Neural progenitor cell (in vitro differentiated cells): ENCODE measurements around the gene UBE2L5. TPM values are rescaled to one million over a fixed set of nuclear protein-coding genes. Genes with fewer than 3 reads are reported as not detected.

Experiments used
- DNase-seq: peaks from one replicate; pipeline ENCODE4 v3.0.0-alpha.2; 2016; ENCODE audit warnings: low spot score
- H2AFZ ChIP-seq: fragments of 200-600 bp; sonication (generic); replicated peaks from 2 replicates; pipeline ENCODE4 v1.6.1; 2016; ENCODE audit warnings: antibody characterized with exemption
- H3F3A ChIP-seq: fragments of 200-600 bp; sonication (generic); 2 replicates; pipeline ENCODE4 v1.6.1; 2016; ENCODE audit warnings: antibody characterized with exemption, low read depth
- H3K27ac ChIP-seq: fragments of 200-600 bp; sonication (generic); 2 replicates; pipeline ENCODE4 v1.5.1; 2016; ENCODE audit warnings: mild to moderate bottlenecking
- H3K27me3 ChIP-seq: fragments of 200-600 bp; sonication (generic); 2 replicates; pipeline ENCODE4 v1.6.1; 2016; ENCODE audit warnings: mild to moderate bottlenecking, moderate library complexity
- H3K36me3 ChIP-seq: fragments of 200-600 bp; sonication (generic); 2 replicates; pipeline ENCODE4 v1.5.1; 2016
- H3K4me1 ChIP-seq: fragments of 200-600 bp; sonication (generic); 2 replicates; pipeline ENCODE4 v1.6.1; 2016; ENCODE audit warnings: mixed run types
- H3K4me2 ChIP-seq: fragments of 200-600 bp; sonication (generic); 2 replicates; pipeline ENCODE4 v1.6.1; 2016
- H3K4me3 ChIP-seq: fragments of 200-600 bp; sonication (generic); 2 replicates; pipeline ENCODE4 v1.5.1; 2016
- H3K79me2 ChIP-seq: fragments of 200-600 bp; sonication (generic); 2 replicates; pipeline ENCODE4 v1.6.1; 2016; ENCODE audit warnings: low read depth
- H3K9ac ChIP-seq: fragments of 200-600 bp; sonication (generic); 2 replicates; pipeline ENCODE4 v1.6.1; 2016
- H3K9me3 ChIP-seq: fragments of 200-600 bp; sonication (generic); 2 replicates; pipeline ENCODE4 v1.5.1; 2016; ENCODE audit warnings: low read depth
- H4K20me1 ChIP-seq: fragments of 200-600 bp; sonication (generic); 2 replicates; pipeline ENCODE4 v1.6.1; 2016; ENCODE audit warnings: low read depth
- H3K27ac Mint-ChIP-seq: 3 replicates; pipeline ENCODE4 v1.8.0; 2021; ENCODE audit warnings: mixed read lengths
- H3K27me3 Mint-ChIP-seq: 2 replicates; pipeline ENCODE4 v1.8.0; 2022; ENCODE audit warnings: low read depth, mild to moderate bottlenecking, inconsistent platforms, moderate library complexity, mixed read lengths; ENCODE audit not compliant: insufficient read depth
- H3K36me3 Mint-ChIP-seq: 3 replicates; pipeline ENCODE4 v1.8.0; 2021; ENCODE audit warnings: mixed read lengths
- H3K4me1 Mint-ChIP-seq: 3 replicates; pipeline ENCODE4 v1.8.0; 2021; ENCODE audit warnings: mixed read lengths
- H3K4me3 Mint-ChIP-seq: 3 replicates; pipeline ENCODE4 v1.8.0; 2021; ENCODE audit warnings: mild to moderate bottlenecking, moderate library complexity, mixed read lengths
- H3K9me3 Mint-ChIP-seq: 3 replicates; pipeline ENCODE4 v1.8.0; 2020; ENCODE audit warnings: mixed read lengths
- EZH2 ChIP-seq: fragments of 200-600 bp; sonication (generic); IDR thresholded peaks from 2 replicates; pipeline ENCODE4 v1.6.1; 2017; ENCODE audit warnings: antibody characterized with exemption, mild to moderate bottlenecking, moderate library complexity
- EZH2phosphoT487 ChIP-seq: fragments of 200-600 bp; sonication (generic); IDR thresholded peaks from 2 replicates; pipeline ENCODE4 v1.6.1; 2017; ENCODE audit warnings: antibody characterized with exemption
- total RNA-seq: library from RNA; depleted of rRNA; stranded (reverse); fragments of >200 nt; gene quantifications from 2 replicates; pipeline ENCODE4 v1.2.3, GENCODE V29; 2015; ENCODE audit warnings: low replicate concordance
- TF ChIP-seq, protein P1 (sequence below): fragments of 200-600 bp; sonication (generic); IDR thresholded peaks from 2 replicates; pipeline ENCODE4 v1.5.1; 2017; ENCODE audit warnings: antibody characterized with exemption, mild to moderate bottlenecking

UBE2L5 gene
- total RNA-seq, 1 donor from 2014 or later: not detected

DNA sequence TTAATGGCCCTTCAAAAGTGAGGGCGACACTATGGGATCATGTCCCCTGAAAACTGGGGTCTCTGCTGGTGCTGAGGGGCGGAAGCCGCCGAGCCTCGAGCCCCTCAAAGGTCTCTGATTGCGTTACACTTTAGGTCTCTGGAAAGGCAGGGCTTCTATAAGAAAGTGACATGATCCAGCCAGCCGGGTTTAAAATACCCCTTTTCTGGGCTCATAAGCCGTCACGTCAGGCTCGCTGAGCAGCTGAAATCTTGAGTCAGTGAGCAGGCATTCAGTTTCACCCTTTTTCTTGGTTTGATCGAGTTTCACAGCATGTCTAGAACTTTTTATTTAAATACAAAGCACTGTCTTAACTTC, 44.0 kb downstream of the UBE2L5 start:
- peaks cover 42% of the 10 kb centered on the region for H3K79me2 ChIP-seq
- H3F3A ChIP-seq: peaks cover 39% of the 10 kb centered on the region
- H4K20me1 ChIP-seq: peaks cover 29% of the 10 kb centered on the region
- TF ChIP-seq, protein P1, sequence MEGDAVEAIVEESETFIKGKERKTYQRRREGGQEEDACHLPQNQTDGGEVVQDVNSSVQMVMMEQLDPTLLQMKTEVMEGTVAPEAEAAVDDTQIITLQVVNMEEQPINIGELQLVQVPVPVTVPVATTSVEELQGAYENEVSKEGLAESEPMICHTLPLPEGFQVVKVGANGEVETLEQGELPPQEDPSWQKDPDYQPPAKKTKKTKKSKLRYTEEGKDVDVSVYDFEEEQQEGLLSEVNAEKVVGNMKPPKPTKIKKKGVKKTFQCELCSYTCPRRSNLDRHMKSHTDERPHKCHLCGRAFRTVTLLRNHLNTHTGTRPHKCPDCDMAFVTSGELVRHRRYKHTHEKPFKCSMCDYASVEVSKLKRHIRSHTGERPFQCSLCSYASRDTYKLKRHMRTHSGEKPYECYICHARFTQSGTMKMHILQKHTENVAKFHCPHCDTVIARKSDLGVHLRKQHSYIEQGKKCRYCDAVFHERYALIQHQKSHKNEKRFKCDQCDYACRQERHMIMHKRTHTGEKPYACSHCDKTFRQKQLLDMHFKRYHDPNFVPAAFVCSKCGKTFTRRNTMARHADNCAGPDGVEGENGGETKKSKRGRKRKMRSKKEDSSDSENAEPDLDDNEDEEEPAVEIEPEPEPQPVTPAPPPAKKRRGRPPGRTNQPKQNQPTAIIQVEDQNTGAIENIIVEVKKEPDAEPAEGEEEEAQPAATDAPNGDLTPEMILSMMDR: no peak
- TF ChIP-seq EZH2phosphoT487 (no peak), EZH2 (no peak)
- peak overlapping the region; percentile 11 for H3K9ac ChIP-seq
- no peaks in the 10 kb centered on the region for H3K27me3 ChIP-seq
- peak; percentile 55 for DNase-seq
- H3K27ac ChIP-seq: peak overlapping the region; percentile 72
- H3K4me2 ChIP-seq: peak overlapping the region; percentile 87
- peak overlapping the region; percentile 98 for H3K4me3 ChIP-seq
- Mint-ChIP-seq H3K4me3 (peak overlapping the region; percentile 98), H3K36me3 (peaks cover 7% of the 10 kb centered on the region), H3K27me3 (peaks cover 9% of the 10 kb centered on the region), H3K27ac (peak overlapping the region; percentile 99), H3K4me1 (peaks cover 37% of the 10 kb centered on the region), H3K9me3 (peaks cover 3% of the 10 kb centered on the region)
- no peaks in the 10 kb centered on the region for H3K9me3 ChIP-seq
- peaks cover 18% of the 10 kb centered on the region for H3K36me3 ChIP-seq
- H3K4me1 ChIP-seq: peaks cover 19% of the 10 kb centered on the region
- H2AFZ ChIP-seq: peak overlapping the region; percentile 64

DNA sequence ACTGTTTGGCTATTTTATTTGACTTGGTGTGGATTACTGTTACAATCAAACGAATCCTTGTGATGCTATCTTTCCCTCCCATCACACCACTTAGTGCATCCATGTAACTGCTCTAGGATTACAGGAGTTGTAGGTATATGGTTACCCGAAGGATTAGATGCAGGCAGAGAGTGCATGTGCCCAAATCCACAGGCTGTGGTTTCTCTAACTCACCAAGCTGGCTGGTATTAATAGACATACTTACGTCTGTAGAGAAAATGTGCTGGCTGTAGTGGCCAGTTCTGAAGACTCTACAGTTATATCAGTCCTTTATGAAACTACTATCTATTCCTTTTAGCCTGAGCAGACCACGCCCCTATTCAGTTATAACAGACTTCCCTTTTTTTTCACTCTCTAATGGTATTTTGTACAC, 44.6 kb downstream of the UBE2L5 start:
- Histone ChIP-seq H3K79me2 (peaks cover 36% of the 10 kb centered on the region), H4K20me1 (peaks cover 24% of the 10 kb centered on the region), H3K9ac (no peak overlapping the region), H3K27ac (no peak overlapping the region), H3K27me3 (no peaks in the 10 kb centered on the region), H3F3A (peaks cover 34% of the 10 kb centered on the region), H3K4me3 (peak overlapping the region; percentile 98), H3K4me2 (peak overlapping the region; percentile 87), H3K4me1 (peaks cover 19% of the 10 kb centered on the region), H3K36me3 (peaks cover 13% of the 10 kb centered on the region), H2AFZ (peak overlapping the region; percentile 64), H3K9me3 (no peaks in the 10 kb centered on the region)
- TF ChIP-seq EZH2: no peak
- TF ChIP-seq, protein P1: no peak
- TF ChIP-seq EZH2phosphoT487: no peak
- peaks cover 9% of the 10 kb centered on the region for H3K27me3 Mint-ChIP-seq
- no peak for DNase-seq
- H3K9me3 Mint-ChIP-seq: peaks cover 3% of the 10 kb centered on the region
- peak overlapping the region; percentile 98 for H3K4me3 Mint-ChIP-seq
- H3K36me3 Mint-ChIP-seq: peaks cover 6% of the 10 kb centered on the region
- H3K27ac Mint-ChIP-seq: peak overlapping the region; percentile 67
- H3K4me1 Mint-ChIP-seq: peaks cover 35% of the 10 kb centered on the region

- Histone ChIP-seq H3K27ac (no peak overlapping the region), H3K79me2 (no peaks in the 10 kb centered on the region), H3K4me1 (peaks cover 7% of the 10 kb centered on the region), H3K9ac (no peak overlapping the region), H4K20me1 (no peaks in the 10 kb centered on the region), H3K36me3 (no peaks in the 10 kb centered on the region), H3K27me3 (no peaks in the 10 kb centered on the region), H3K4me3 (no peak overlapping the region), H3K9me3 (no peaks in the 10 kb centered on the region), H3K4me2 (no peak overlapping the region), H2AFZ (no peak overlapping the region), H3F3A (peaks cover 4% of the 10 kb centered on the region)
- TF ChIP-seq EZH2 (no peak), EZH2phosphoT487 (no peak)
- TF ChIP-seq, protein P1: no peak
- Mint-ChIP-seq H3K9me3 (no peaks in the 10 kb centered on the region), H3K27ac (no peak overlapping the region), H3K27me3 (peaks cover 2% of the 10 kb centered on the region), H3K4me3 (no peak overlapping the region), H3K36me3 (no peaks in the 10 kb centered on the region), H3K4me1 (peaks cover 3% of the 10 kb centered on the region)
- no peak for DNase-seq
Measured at GRCh38 chr13:30473675-30474074, 51.4 kb downstream of the UBE2L5 start.
